Right atrium auricular region (tissue), 2 donors: ENCODE data around the gene ATP11A. TPM values are rescaled to one million over a fixed set of nuclear protein-coding genes. Genes with fewer than 3 reads are reported as not detected.

Experiments used
- DNase-seq: peaks from one replicate; pipeline ENCODE4 v3.0.0-alpha.2; 2019; ENCODE audit warnings: low spot score
- H3K27ac ChIP-seq, 2 donors: fragments of 200-600 bp; sonication (generic); 1 replicate in 1 of 2; 2 replicates in 1 of 2; pipeline ENCODE4 v1.5.1; 2016 to 2019
- H3K27me3 ChIP-seq, 2 donors: fragments of 200-600 bp; sonication (generic); one replicate each; pipeline versions ENCODE4 v1.5.1 to v1.6.0; 2017 to 2019
- H3K36me3 ChIP-seq: fragments of 200-600 bp; sonication (generic); one replicate; pipeline ENCODE4 v1.5.1; 2016
- H3K4me1 ChIP-seq, 2 donors: fragments of 200-600 bp; sonication (generic); one replicate each; pipeline versions ENCODE4 v1.5.1 to v1.6.0; 2017 to 2019
- H3K4me3 ChIP-seq, 2 donors: fragments of 200-600 bp; sonication (generic); 1 replicate in 1 of 2; 2 replicates in 1 of 2; pipeline ENCODE4 v1.5.1; 2017 to 2019; ENCODE audit warnings: mild to moderate bottlenecking in 1 of 2, moderate library complexity in 1 of 2
- H3K9me3 ChIP-seq, 2 donors: fragments of 200-600 bp; sonication (generic); one replicate each; pipeline ENCODE4 v1.5.1; 2019
- total RNA-seq, 2 donors: library from RNA; depleted of rRNA; stranded (reverse); fragments of >200 nt; gene quantifications; one replicate each; pipeline ENCODE4 v1.1.0, GENCODE V29; 2016
- TF ChIP-seq, protein P1 (sequence below), 2 donors: fragments of 200-600 bp; sonication (generic); IDR thresholded peaks; one replicate each; pipeline ENCODE4 v1.5.1; 2019; ENCODE audit warnings: antibody characterized with exemption in 2 of 2

Gene ATP11A
- total RNA-seq, 2 donors from 2014 or later, result 31.8 to 48.6 TPM

DNA sequence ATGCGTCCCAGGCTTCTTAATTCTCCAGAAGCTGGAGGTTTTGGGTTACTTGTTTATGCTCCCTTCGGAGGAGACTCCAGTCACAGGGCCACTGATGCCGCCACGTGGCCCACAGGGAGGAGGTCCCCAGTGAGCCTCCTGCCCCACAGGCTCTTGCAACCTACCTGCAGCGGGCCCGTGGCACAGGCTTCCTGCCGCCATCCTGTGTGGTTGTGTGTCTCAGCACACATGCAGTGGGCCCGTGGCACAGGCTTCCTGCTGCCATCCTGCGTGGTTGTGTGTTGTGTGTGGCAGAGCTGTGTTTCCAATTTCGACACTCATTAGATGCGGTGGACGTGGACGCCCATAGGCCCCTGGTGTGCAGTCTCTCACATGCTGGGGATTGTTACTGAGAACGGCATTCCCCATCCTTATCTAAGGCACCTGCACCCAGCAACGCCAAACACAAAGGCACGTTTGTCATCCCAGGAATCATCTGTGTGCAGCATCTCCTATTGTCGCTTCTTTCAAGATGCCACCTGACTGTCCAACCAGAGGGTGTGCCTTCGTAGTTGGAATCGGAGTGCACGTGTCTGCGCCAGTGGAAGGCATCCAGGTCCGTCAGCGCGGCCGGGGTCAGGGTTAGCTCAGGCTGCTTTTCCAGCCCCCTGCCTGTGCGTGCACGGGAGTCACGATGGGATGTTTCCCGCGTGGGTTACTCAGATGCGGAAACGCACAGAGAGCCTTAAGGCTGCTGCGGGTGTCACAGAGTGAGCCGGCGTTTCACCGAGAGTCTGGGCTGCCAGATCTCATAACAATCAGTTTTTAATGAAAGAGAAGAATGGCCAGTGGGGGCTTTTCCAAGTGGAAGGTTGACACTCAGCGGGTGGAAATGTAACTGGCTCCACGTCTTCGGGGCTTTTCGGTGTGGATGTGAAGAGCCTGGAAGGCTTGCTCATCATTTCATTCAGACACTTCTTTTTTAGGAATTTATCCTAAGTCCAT lies 119.8 kb downstream of the ATP11A start:
- H3K36me3 ChIP-seq, result peaks cover 41% of the 10 kb centered on the region
- no peaks in the 10 kb centered on the region for H3K4me1 ChIP-seq
- TF ChIP-seq, protein P1, sequence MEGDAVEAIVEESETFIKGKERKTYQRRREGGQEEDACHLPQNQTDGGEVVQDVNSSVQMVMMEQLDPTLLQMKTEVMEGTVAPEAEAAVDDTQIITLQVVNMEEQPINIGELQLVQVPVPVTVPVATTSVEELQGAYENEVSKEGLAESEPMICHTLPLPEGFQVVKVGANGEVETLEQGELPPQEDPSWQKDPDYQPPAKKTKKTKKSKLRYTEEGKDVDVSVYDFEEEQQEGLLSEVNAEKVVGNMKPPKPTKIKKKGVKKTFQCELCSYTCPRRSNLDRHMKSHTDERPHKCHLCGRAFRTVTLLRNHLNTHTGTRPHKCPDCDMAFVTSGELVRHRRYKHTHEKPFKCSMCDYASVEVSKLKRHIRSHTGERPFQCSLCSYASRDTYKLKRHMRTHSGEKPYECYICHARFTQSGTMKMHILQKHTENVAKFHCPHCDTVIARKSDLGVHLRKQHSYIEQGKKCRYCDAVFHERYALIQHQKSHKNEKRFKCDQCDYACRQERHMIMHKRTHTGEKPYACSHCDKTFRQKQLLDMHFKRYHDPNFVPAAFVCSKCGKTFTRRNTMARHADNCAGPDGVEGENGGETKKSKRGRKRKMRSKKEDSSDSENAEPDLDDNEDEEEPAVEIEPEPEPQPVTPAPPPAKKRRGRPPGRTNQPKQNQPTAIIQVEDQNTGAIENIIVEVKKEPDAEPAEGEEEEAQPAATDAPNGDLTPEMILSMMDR (IDR thresholded peaks at IDR 0.05), result no peak

DNA sequence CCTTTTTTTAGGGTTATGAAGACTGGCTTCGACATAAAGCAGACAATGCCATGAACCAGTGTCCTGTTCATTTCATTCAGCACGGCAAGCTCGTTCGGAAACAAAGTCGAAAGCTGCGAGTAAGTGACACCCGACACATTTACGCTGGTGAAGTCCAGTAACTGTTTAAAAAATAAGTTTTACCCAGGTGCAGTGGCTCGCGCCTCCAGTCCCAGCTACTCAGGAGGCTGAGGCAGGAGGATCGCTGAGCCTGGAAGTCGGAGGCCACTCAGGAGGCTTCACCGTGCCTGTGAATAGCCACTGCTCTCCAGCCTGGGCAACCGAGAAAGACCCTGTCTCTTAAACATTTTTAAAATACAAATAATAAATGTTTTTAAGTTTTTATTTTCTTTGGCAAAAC lies 120.8 kb downstream of the ATP11A start:
- H3K4me3 ChIP-seq, result no peak overlapping the region
- no peak overlapping the region for H3K27ac ChIP-seq
- no peak for DNase-seq
- peaks cover 0 to 6% of the 10 kb centered on the region in 2 donors for H3K9me3 ChIP-seq
- no peaks in the 10 kb centered on the region for H3K27me3 ChIP-seq
- H3K4me1 ChIP-seq, result no peaks in the 10 kb centered on the region
- H3K36me3 ChIP-seq, result peaks cover 45% of the 10 kb centered on the region
- TF ChIP-seq, protein P1 (IDR thresholded peaks at IDR 0.05), result no peak

More for the DNA sequence above, 119.8 kb downstream of the ATP11A start:
- no peaks in the 10 kb centered on the region for H3K27me3 ChIP-seq
- peaks cover 0 to 6% of the 10 kb centered on the region in 2 donors for H3K9me3 ChIP-seq
- DNase-seq, result peak; percentile 46
- H3K4me3 ChIP-seq, result no peak overlapping the region
- H3K27ac ChIP-seq, result no peak overlapping the region

DNA sequence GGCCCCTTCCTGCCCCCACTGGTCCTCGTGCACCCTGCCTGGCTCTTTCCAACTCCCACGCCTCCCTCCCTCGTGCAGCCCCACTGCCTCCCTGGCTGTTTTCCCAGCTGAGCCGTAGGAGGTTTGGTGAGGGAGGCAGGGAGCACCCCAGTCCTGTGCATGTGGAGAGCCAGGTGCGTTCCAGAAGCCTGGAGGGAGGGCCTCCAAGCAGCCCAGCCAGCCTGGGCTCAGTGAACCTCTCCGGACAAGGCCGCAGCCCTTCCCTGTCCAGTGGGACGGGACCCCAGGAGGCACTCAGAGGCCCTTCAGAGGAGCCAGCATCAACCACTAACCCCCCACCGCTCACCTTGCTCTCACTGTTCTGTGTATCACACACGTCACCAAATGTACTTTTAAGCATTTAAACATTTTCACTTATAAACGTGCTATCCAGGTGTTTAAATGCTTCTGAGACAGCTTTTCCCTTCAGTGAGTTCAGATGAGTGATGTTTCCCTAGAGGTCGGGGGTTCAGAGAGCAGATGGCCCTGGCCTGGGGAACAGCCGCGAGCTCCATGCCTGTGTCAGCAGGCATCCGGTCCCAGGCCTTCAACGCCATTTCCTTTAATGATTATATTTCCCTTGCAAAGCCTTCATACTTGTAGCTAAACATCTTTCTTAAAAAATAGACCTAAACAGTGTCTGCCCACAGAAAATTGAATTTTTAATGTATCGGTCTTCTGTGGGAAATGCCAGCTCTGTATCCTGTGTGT lies 122.6 kb downstream of the ATP11A start:
- Histone ChIP-seq H3K36me3 (peaks cover 55% of the 10 kb centered on the region), H3K4me3 (no peak overlapping the region), H3K9me3 (peaks cover 0 to 6% of the 10 kb centered on the region in 2 donors), H3K4me1 (no peaks in the 10 kb centered on the region), H3K27ac (no peak overlapping the region), H3K27me3 (no peaks in the 10 kb centered on the region)
- peak; percentile 50 for DNase-seq
- TF ChIP-seq, protein P1 (IDR thresholded peaks at IDR 0.05), result no peak

DNA sequence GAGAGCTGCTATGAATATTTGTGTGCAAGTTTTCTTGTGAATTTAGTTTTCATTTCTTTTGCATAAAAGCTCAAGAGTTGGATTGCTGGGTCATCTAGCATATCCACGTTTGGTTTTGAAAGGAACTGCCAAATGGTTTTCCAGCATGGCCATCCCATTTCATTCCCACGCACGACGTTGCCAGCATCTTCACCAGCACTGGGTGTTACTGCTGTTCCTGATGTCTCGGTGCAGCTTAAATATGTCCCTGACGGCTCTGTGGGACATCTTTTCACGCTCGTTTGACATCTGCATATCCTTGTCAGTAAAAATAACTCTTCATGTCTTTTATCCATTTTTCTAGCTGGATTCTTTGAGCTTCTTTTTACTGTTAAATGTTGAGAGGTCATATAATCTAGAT lies 123.7 kb downstream of the ATP11A start:
- H3K9me3 ChIP-seq, result peaks cover 0 to 6% of the 10 kb centered on the region in 2 donors
- peaks cover 57% of the 10 kb centered on the region for H3K36me3 ChIP-seq
- H3K27ac ChIP-seq, result no peak overlapping the region
- no peak for DNase-seq
- no peaks in the 10 kb centered on the region for H3K4me1 ChIP-seq
- H3K4me3 ChIP-seq, result no peak overlapping the region
- TF ChIP-seq, protein P1 (IDR thresholded peaks at IDR 0.05), result no peak
- no peaks in the 10 kb centered on the region for H3K27me3 ChIP-seq

DNA sequence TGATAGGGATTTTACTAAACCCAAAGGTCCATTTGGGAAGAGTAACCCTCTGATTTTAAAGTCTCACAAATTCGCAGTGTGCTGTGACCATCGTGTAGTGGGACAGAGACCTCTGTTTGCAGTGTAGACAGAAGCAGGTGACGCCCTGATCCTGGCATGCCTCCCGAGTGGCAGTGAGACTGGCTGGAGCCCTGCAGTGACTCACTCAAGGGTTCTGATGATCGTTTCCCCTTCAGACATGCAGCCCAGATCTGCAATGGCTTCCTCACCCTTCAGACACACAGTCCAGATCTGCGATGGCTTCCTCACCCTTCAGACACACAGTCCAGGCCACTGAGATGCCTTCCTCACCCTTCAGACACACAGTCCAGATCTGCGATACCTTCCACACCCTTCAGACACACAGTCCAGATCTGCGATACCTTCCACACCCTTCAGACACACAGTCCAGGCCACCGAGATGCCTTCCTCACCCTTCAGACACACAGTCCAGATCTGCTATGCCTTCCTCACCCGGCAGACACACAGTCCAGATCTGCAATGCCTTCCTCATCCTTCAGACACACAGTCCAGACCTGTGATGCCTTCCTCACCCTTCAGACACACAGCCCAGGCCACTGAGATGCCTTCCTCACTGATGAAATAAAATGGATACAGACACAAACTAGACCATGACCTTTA lies 125.2 kb downstream of the ATP11A start:
- DNase-seq, result peak; percentile 59
- Histone ChIP-seq H3K36me3 (peaks cover 58% of the 10 kb centered on the region), H3K27ac (no peak overlapping the region), H3K4me3 (no peak overlapping the region), H3K9me3 (peaks cover 0 to 6% of the 10 kb centered on the region in 2 donors), H3K27me3 (no peaks in the 10 kb centered on the region), H3K4me1 (no peaks in the 10 kb centered on the region)
- TF ChIP-seq, protein P1 (IDR thresholded peaks at IDR 0.05), result no peak
